Loucy (cell line): ENCODE results near the gene CUL2.

Source experiments
- H2AFZ ChIP-seq: fragments of 200-600 bp; sonication (generic); 2 replicates; pipeline ENCODE4 v1.6.0; 2016; ENCODE audit warnings: antibody characterized with exemption, mild to moderate bottlenecking, low read length, moderate library complexity
- H3F3A ChIP-seq: fragments of 200-600 bp; 2 replicates; pipeline ENCODE4 v1.6.0; 2016; ENCODE audit warnings: antibody characterized with exemption, low read depth, mild to moderate bottlenecking
- H3K27me3 ChIP-seq: fragments of 200-600 bp; sonication (generic); 2 replicates; pipeline ENCODE4 v1.6.1; 2014; ENCODE audit warnings: low read length, mild to moderate bottlenecking; ENCODE audit not compliant: insufficient read depth, poor library complexity, severe bottlenecking
- H3K36me3 ChIP-seq: fragments of 200-600 bp; sonication (generic); 2 replicates; pipeline ENCODE4 v1.6.1; 2016; ENCODE audit warnings: low read length; ENCODE audit not compliant: insufficient read depth
- H3K4me1 ChIP-seq: fragments of 200-600 bp; sonication (generic); 2 replicates; pipeline ENCODE4 v1.5.1; 2014; ENCODE audit warnings: low read length, mild to moderate bottlenecking; ENCODE audit not compliant: insufficient read depth, poor library complexity, severe bottlenecking
- H3K4me2 ChIP-seq: fragments of 200-600 bp; sonication (generic); 2 replicates; pipeline ENCODE4 v1.6.0; 2014; ENCODE audit warnings: antibody characterized with exemption, low read length, low read depth, mild to moderate bottlenecking; ENCODE audit not compliant: poor library complexity, severe bottlenecking
- H3K4me3 ChIP-seq: fragments of 200-600 bp; sonication (generic); 2 replicates; pipeline ENCODE4 v1.5.1; 2014; ENCODE audit warnings: low read length, mild to moderate bottlenecking, mixed read lengths; ENCODE audit not compliant: poor library complexity, severe bottlenecking
- H3K79me2 ChIP-seq: fragments of 200-600 bp; sonication (generic); 2 replicates; pipeline ENCODE4 v1.6.1; 2014; ENCODE audit warnings: low read length; ENCODE audit not compliant: insufficient read depth
- H3K9ac ChIP-seq: fragments of 200-600 bp; sonication (generic); 2 replicates; pipeline ENCODE4 v1.6.0; 2014; ENCODE audit warnings: mild to moderate bottlenecking, low read depth, low read length, moderate library complexity; ENCODE audit not compliant: poor library complexity, severe bottlenecking
- H3K9me2 ChIP-seq: fragments of 200-600 bp; sonication (generic); replicated peaks from 2 replicates; pipeline ENCODE4 v1.6.1; 2016; ENCODE audit warnings: low read depth, low read length, mixed read lengths
- H3K9me3 ChIP-seq: fragments of 200-600 bp; sonication (generic); 2 replicates; pipeline ENCODE4 v1.6.1; 2014; ENCODE audit warnings: mild to moderate bottlenecking, antibody characterized with exemption, low read length, low read depth; ENCODE audit not compliant: insufficient read depth
- H4K20me1 ChIP-seq: fragments of 200-600 bp; sonication (generic); 2 replicates; pipeline ENCODE4 v1.6.0; 2014; ENCODE audit warnings: antibody characterized with exemption, low read length, mild to moderate bottlenecking; ENCODE audit not compliant: insufficient read depth, poor library complexity, severe bottlenecking
- EZH2phosphoT487 ChIP-seq: fragments of 200-600 bp; IDR thresholded peaks from 2 replicates; pipeline ENCODE4 v1.6.1; 2018; ENCODE audit warnings: antibody characterized with exemption, mild to moderate bottlenecking, moderate library complexity, borderline replicate concordance
- TF ChIP-seq, protein P1 (sequence below): fragments of 200-600 bp; sonication (generic); conservative IDR thresholded peaks from 2 replicates; pipeline ENCODE4 v1.5.1; 2014; ENCODE audit warnings: mild to moderate bottlenecking, antibody characterized with exemption, low read length

Gene CUL2

DNA sequence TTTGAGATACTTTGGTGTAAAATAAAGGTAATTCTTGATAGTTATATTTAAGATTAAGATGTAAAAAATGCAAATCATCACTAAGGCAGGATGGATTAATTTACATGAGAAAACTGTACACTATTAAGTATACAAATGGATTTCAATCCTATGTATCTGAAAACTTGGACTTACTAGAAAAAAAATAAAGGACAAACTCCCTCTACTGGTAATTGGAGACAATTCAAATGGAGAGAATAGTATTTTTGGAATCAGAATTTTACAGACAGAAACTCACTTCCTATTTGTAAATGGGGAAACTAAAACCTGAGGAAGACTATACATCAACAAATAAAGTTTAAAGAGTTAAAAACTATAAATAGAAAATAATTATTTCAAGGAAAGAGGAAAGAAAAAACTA, 62.6 kb downstream of the CUL2 start:
- H3K9me3 ChIP-seq = no peaks in the 10 kb centered on the region

DNA sequence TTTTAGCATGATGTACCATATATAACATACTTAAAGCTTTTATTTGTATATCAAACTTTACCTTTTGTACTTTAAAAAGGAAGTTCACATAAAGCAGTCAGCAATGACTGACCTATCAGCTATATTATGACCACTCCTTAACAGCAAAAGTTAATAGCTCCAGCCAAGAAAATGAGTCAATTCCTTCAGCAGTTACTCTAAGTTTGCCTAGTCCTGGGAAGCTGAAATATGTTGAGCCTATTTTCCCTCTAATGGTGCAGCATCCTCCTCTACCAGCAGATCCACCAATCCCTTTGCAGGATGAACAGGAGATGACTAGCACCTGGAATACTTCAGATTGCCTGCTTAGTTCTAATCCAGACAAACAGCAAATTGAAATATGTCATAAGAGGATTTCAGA, 64.2 kb downstream of the CUL2 start:
- H2AFZ ChIP-seq = no peak overlapping the region
- H3K27me3 ChIP-seq = no peaks in the 10 kb centered on the region
- H3F3A ChIP-seq = no peaks in the 10 kb centered on the region
- no peak overlapping the region for H3K4me3 ChIP-seq
- H3K79me2 ChIP-seq = no peaks in the 10 kb centered on the region
- peaks cover 65% of the 10 kb centered on the region for H3K36me3 ChIP-seq
- TF ChIP-seq, protein P1, sequence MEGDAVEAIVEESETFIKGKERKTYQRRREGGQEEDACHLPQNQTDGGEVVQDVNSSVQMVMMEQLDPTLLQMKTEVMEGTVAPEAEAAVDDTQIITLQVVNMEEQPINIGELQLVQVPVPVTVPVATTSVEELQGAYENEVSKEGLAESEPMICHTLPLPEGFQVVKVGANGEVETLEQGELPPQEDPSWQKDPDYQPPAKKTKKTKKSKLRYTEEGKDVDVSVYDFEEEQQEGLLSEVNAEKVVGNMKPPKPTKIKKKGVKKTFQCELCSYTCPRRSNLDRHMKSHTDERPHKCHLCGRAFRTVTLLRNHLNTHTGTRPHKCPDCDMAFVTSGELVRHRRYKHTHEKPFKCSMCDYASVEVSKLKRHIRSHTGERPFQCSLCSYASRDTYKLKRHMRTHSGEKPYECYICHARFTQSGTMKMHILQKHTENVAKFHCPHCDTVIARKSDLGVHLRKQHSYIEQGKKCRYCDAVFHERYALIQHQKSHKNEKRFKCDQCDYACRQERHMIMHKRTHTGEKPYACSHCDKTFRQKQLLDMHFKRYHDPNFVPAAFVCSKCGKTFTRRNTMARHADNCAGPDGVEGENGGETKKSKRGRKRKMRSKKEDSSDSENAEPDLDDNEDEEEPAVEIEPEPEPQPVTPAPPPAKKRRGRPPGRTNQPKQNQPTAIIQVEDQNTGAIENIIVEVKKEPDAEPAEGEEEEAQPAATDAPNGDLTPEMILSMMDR = no peak
- TF ChIP-seq EZH2phosphoT487 = no peak
- no peaks in the 10 kb centered on the region for H3K4me1 ChIP-seq
- no peak overlapping the region for H3K4me2 ChIP-seq
- H3K9me3 ChIP-seq = no peaks in the 10 kb centered on the region
- no peaks in the 10 kb centered on the region for H3K9me2 ChIP-seq
- H4K20me1 ChIP-seq = no peaks in the 10 kb centered on the region
- no peak overlapping the region for H3K9ac ChIP-seq

More for the DNA sequence above, 62.6 kb downstream of the CUL2 start:
- H3K4me2 ChIP-seq = no peak overlapping the region
- no peak overlapping the region for H3K9ac ChIP-seq
- no peaks in the 10 kb centered on the region for H3K79me2 ChIP-seq
- H3K4me1 ChIP-seq = no peaks in the 10 kb centered on the region
- H3K4me3 ChIP-seq = no peak overlapping the region
- H3K9me2 ChIP-seq = no peaks in the 10 kb centered on the region
- peaks cover 72% of the 10 kb centered on the region for H3K36me3 ChIP-seq
- no peaks in the 10 kb centered on the region for H3K27me3 ChIP-seq
- H3F3A ChIP-seq = no peaks in the 10 kb centered on the region
- no peak overlapping the region for H2AFZ ChIP-seq
- no peak for TF ChIP-seq EZH2phosphoT487
- TF ChIP-seq, protein P1 = peak; percentile 55
- H4K20me1 ChIP-seq = no peaks in the 10 kb centered on the region

DNA sequence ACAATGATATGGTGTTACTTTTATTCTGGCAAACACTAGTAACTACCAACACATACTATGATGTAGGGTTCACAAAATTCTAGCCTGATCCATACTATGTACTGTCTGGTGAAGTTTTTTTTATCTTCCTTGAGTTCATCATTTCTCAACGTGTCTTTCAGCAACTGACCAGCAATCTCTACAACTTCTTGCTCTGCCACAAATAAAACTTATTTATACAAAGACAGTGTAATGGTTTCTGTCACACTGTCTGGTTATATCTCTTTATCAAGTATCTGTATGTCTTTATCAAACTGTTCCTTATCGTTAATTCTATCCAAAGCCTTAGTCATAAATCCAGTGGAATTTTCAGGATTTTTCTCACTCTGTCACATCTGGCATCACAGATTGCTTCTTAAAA, 69.7 kb downstream of the CUL2 start:
- Histone ChIP-seq H3K4me2 (no peak overlapping the region), H3K9ac (no peak overlapping the region), H3K9me2 (no peaks in the 10 kb centered on the region), H3F3A (no peaks in the 10 kb centered on the region), H2AFZ (no peak overlapping the region), H3K4me3 (no peak overlapping the region), H3K4me1 (no peaks in the 10 kb centered on the region), H3K27me3 (no peaks in the 10 kb centered on the region), H3K36me3 (peaks cover 51% of the 10 kb centered on the region; the same call in 1 of the 2 replicates), H4K20me1 (no peaks in the 10 kb centered on the region), H3K79me2 (no peaks in the 10 kb centered on the region), H3K9me3 (no peaks in the 10 kb centered on the region)
- TF ChIP-seq, protein P1 = no peak
- no peak for TF ChIP-seq EZH2phosphoT487
